ENCODE data around the gene KRT28.

- no peak for TF ChIP-seq CTCF (conservative IDR thresholded peaks at IDR 0.05; ENCODE audit: low read length)
- no peak for TF ChIP-seq EZH2phosphoT487 (IDR thresholded peaks at IDR 0.05; ENCODE audit: borderline replicate concordance)
Observed at GRCh38 chr17:40839194-40839593, 39.4 kb upstream of the KRT28 start.
